ENCODE data around the gene NFYB.

DNA sequence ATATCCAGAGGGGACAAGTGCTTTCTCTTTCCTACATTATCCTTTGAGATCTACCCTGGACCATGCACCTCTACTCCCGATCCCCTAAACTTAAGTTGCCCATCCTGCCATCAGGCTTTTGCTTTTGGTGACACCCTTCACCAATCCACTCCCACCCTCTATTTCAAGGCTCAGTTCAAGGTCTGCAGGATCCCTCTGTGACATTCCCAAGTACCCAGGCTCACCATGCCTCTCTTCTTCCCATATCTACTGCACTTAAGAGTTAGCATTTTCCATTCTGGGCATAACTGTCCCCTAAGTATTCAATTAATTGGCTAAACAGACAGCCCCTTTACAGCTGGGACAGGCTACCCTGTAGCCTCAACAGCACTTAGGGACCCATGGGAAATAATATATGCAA is 3.1 kb downstream of the NFYB start:
- TF ChIP-seq SMC3 (IDR thresholded peaks at IDR 0.05; ENCODE audit: low read depth, low read length) (no peak), TEAD4 (IDR thresholded peaks at IDR 0.05; ENCODE audit: borderline replicate concordance, insufficient read depth) (no peak), CHD2 (IDR thresholded peaks at IDR 0.05; ENCODE audit: low read length, partially characterized antibody) (no peak), RCOR1 (IDR thresholded peaks at IDR 0.05; ENCODE audit: low read length) (no peak), NFIC (IDR thresholded peaks at IDR 0.05; ENCODE audit: borderline replicate concordance) (no peak), EZH2phosphoT487 (IDR thresholded peaks at IDR 0.05; ENCODE audit: borderline replicate concordance, low read depth) (no peak), ELF1 (IDR thresholded peaks at IDR 0.05) (no peak)
- TF ChIP-seq, protein P1, sequence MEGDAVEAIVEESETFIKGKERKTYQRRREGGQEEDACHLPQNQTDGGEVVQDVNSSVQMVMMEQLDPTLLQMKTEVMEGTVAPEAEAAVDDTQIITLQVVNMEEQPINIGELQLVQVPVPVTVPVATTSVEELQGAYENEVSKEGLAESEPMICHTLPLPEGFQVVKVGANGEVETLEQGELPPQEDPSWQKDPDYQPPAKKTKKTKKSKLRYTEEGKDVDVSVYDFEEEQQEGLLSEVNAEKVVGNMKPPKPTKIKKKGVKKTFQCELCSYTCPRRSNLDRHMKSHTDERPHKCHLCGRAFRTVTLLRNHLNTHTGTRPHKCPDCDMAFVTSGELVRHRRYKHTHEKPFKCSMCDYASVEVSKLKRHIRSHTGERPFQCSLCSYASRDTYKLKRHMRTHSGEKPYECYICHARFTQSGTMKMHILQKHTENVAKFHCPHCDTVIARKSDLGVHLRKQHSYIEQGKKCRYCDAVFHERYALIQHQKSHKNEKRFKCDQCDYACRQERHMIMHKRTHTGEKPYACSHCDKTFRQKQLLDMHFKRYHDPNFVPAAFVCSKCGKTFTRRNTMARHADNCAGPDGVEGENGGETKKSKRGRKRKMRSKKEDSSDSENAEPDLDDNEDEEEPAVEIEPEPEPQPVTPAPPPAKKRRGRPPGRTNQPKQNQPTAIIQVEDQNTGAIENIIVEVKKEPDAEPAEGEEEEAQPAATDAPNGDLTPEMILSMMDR (IDR thresholded peaks at IDR 0.05), result no peak
- TF ChIP-seq, protein P2, sequence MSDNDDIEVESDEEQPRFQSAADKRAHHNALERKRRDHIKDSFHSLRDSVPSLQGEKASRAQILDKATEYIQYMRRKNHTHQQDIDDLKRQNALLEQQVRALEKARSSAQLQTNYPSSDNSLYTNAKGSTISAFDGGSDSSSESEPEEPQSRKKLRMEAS (IDR thresholded peaks at IDR 0.05; ENCODE audit: low read depth), result no peak

Data from SK-N-SH (cell line).